HepG2 (cell line): ENCODE results near the gene TMOD2. TPM values are rescaled to one million over a fixed set of nuclear protein-coding genes. Genes with fewer than 3 reads are reported as not detected.

Source experiments
- ATAC-seq: fragments of 200-7000 bp; cut with Tn5 transposase; 3 replicates; pipeline ENCODE4 v1.9.1; 2020; ENCODE audit warnings: mild to moderate bottlenecking, moderate library complexity
- BruUV-seq: library from RNA; stranded (reverse); fragments of 400-500 nt; replicated peaks from 2 replicates; lab custom pipeline; 2021; lab: Mats Ljungman, UMichigan
- CTCF ChIA-PET: fragments of 300-600 bp; formaldehyde crosslinking; extraction: SDS; loops from one replicate; lab custom pipeline; 2021; ENCODE audit warnings: low total read pairs, inconsistent platforms, low intra/inter-chr PET ratio; lab: Yijun Ruan, JAX
- POLR2A ChIA-PET: fragments of 350-600 bp; sonication (Branson Sonifier 250); formaldehyde crosslinking; loops from one replicate; lab custom pipeline; 2020; ENCODE audit warnings: antibody characterized with exemption, inconsistent platforms; lab: Yijun Ruan, JAX
- DNase-seq: peaks from one replicate; pipeline ENCODE4 v3.0.0-alpha.2; 2015; ENCODE audit warnings: low spot score
- FAIRE-seq: peaks from 3 replicates; lab custom pipeline; 2011; peaks lifted over from hg19 to GRCh38; lab: Jason Lieb, UNC
- H2AFZ ChIP-seq: one replicate; pipeline ENCODE4 v1.6.1; 2011; ENCODE audit warnings: low read length, inconsistent platforms
- H3K27ac ChIP-seq: fragments of 300-600 bp; 3 replicates; pipeline ENCODE4 v1.8.0; 2011; ENCODE audit warnings: mixed run types, mild to moderate bottlenecking, mixed read lengths, low read length, inconsistent platforms; ENCODE audit not compliant: insufficient read depth; ENCODE audit errors: extremely low read length
- H3K27me3 ChIP-seq, 2 experiments: fragments of 200-600 bp in 1 of 2; 2 replicates in 1 of 2; 3 replicates in 1 of 2; pipeline versions ENCODE4 v1.6.0 to v1.8.0; 2011; ENCODE audit warnings: low read length in 2 of 2, mild to moderate bottlenecking in 2 of 2, moderate library complexity in 2 of 2, inconsistent platforms in 1 of 2; ENCODE audit not compliant: insufficient read depth in 2 of 2, control insufficient read depth in 1 of 2
- H3K36me3 ChIP-seq, 2 experiments: fragments of 200-600 bp in 1 of 2; replicated peaks in 1 of 2; 2 replicates in 1 of 2; 3 replicates in 1 of 2; pipeline versions ENCODE4 v1.5.1 to v1.8.0; 2011; ENCODE audit warnings: low read length in 2 of 2, inconsistent platforms in 1 of 2; ENCODE audit not compliant: insufficient read depth in 2 of 2, control insufficient read depth in 1 of 2
- H3K4me1 ChIP-seq: 2 replicates; pipeline ENCODE4 v1.5.1; 2012; ENCODE audit warnings: low read length, inconsistent platforms; ENCODE audit not compliant: insufficient read depth
- H3K4me2 ChIP-seq: 2 replicates; pipeline ENCODE4 v1.6.0; 2011; ENCODE audit warnings: low read depth, low read length, inconsistent platforms
- H3K4me3 ChIP-seq, 3 experiments: fragments of 200-600 bp in 1 of 3; sonication (generic), shearing (Covaris generic) in 1 of 3; replicated peaks in 1 of 3; 2 replicates each; pipeline ENCODE4 v1.5.1; 2011 to 2016; ENCODE audit warnings: low read length in 3 of 3, inconsistent platforms in 2 of 3, low read depth in 2 of 3, mild to moderate bottlenecking in 2 of 3, control low read depth in 1 of 3, mixed read lengths in 1 of 3; ENCODE audit not compliant: insufficient read depth in 1 of 3
- H3K79me2 ChIP-seq: one replicate; pipeline ENCODE4 v1.6.1; 2011; ENCODE audit warnings: low read length, inconsistent platforms; ENCODE audit not compliant: insufficient read depth
- H3K9ac ChIP-seq: 2 replicates; pipeline ENCODE4 v1.6.0; 2011; ENCODE audit warnings: mild to moderate bottlenecking, low read depth, low read length, inconsistent platforms; ENCODE audit not compliant: insufficient read depth
- H3K9me3 ChIP-seq: 2 replicates; pipeline ENCODE4 v1.5.1; 2012; ENCODE audit warnings: mild to moderate bottlenecking, low read length
- H4K20me1 ChIP-seq: 2 replicates; pipeline ENCODE4 v1.6.0; 2011; ENCODE audit warnings: inconsistent platforms, mild to moderate bottlenecking, low read length, moderate library complexity; ENCODE audit not compliant: insufficient read depth
- AKAP8 ChIP-seq: sonication (generic); formaldehyde crosslinking; IDR thresholded peaks from 2 replicates; pipeline ENCODE4 v1.5.1; 2020; ENCODE audit warnings: mild to moderate bottlenecking, missing genetic modification reagents
- GATA4 ChIP-seq: sonication (generic); IDR thresholded peaks from 2 replicates; pipeline ENCODE4 v1.6.1; 2016; ENCODE audit warnings: antibody characterized with exemption, low read depth, borderline replicate concordance
- HMGA1 ChIP-seq: sonication (generic); formaldehyde crosslinking; conservative IDR thresholded peaks from 2 replicates; pipeline ENCODE4 v1.4.0; 2020; ENCODE audit warnings: missing genetic modification reagents
- KMT2B ChIP-seq: IDR thresholded peaks from 2 replicates; pipeline ENCODE4 v1.6.1; 2016; ENCODE audit warnings: missing genetic modification reagents, missing compliant biosample characterization
- SOX13 ChIP-seq, 3 experiments: fragments of 450-650 bp in 1 of 3; sonication (generic) in 1 of 3; formaldehyde crosslinking in 1 of 3; IDR thresholded peaks in 2 of 3; conservative IDR thresholded peaks in 1 of 3; 2 replicates each; pipeline versions ENCODE4 v1.5.0 to v1.6.1; 2016 to 2020; ENCODE audit warnings: antibody characterized with exemption in 1 of 3, mild to moderate bottlenecking in 1 of 3, missing compliant biosample characterization in 1 of 3, missing genetic modification reagents in 1 of 3, moderate library complexity in 1 of 3
- TEAD2 ChIP-seq: sonication (generic); formaldehyde crosslinking; IDR thresholded peaks from 2 replicates; pipeline ENCODE4 v1.9.0; 2021; ENCODE audit warnings: missing genetic modification reagents
- ZBTB1 ChIP-seq: sonication (generic); formaldehyde crosslinking; IDR thresholded peaks from 2 replicates; pipeline ENCODE4 v1.4.0; 2020; ENCODE audit warnings: missing genetic modification reagents, borderline replicate concordance
- ZC3H4 ChIP-seq: sonication (generic); formaldehyde crosslinking; IDR thresholded peaks from 2 replicates; pipeline ENCODE4 v1.4.0; 2020; ENCODE audit warnings: missing genetic modification reagents, borderline replicate concordance
- ZNF251 ChIP-seq: sonication (generic); formaldehyde crosslinking; IDR thresholded peaks from 2 replicates; pipeline ENCODE4 v1.9.0; 2021; ENCODE audit warnings: mild to moderate bottlenecking, missing genetic modification reagents
- ZNF382 ChIP-seq: sonication (generic); formaldehyde crosslinking; IDR thresholded peaks from 2 replicates; pipeline ENCODE4 v1.5.0; 2020; ENCODE audit warnings: missing genetic modification reagents, mild to moderate bottlenecking, borderline replicate concordance
- ZNF549 ChIP-seq: sonication (generic); formaldehyde crosslinking; IDR thresholded peaks from 2 replicates; pipeline ENCODE4 v1.5.0; 2020; ENCODE audit warnings: missing genetic modification reagents
- ZNF577 ChIP-seq: sonication (generic); formaldehyde crosslinking; IDR thresholded peaks from 2 replicates; pipeline ENCODE4 v1.4.0; 2020; ENCODE audit warnings: mild to moderate bottlenecking, low read depth, missing genetic modification reagents, borderline replicate concordance
- ZNF772 ChIP-seq: sonication (generic); formaldehyde crosslinking; IDR thresholded peaks from 2 replicates; pipeline ENCODE4 v1.5.0; 2020; ENCODE audit warnings: mild to moderate bottlenecking, missing genetic modification reagents
- WGBS: methylation state at CpG from one replicate; pipeline ENCODE4 v1.1.6; 2017; ENCODE audit warnings: low lambda C conversion rate; 5-methylcytosine and 5-hydroxymethylcytosine counted together
- in situ Hi-C: cut with HindIII; loops from 2 replicates; pipeline ENCODE4 v1.10.0; 2017; ENCODE audit warnings: low pct_unique_long_range_greater_than_20kb; ENCODE audit not compliant: extremely low pct_ligation_motif_present
- intact Hi-C: fragments of 100-400 bp; cut with micrococcal nuclease; formaldehyde crosslinking; loops from one replicate; pipeline ENCODE4 v1.10.0; 2022; ENCODE audit not compliant: unreplicated experiment
- polyA plus RNA-seq, 8 experiments: library from polyadenylated mRNA; depleted of rRNA in 3 of 8; stranded (reverse) in 7 of 8; unstranded in 1 of 8; fragments of >200 nt; fragmentation: Illumina TruSeq in 4 of 8; extraction: Trizol in 4 of 8; gene quantifications; 2 replicates each; pipeline versions ENCODE4 v1.2.1 to v1.2.3, GENCODE V29; 2011 to 2016; ENCODE audit warnings: low read depth in 4 of 8, missing spikeins in 1 of 8, mixed read lengths in 1 of 8; ENCODE audit not compliant: insufficient read depth in 1 of 8
- total RNA-seq, 5 experiments: library from RNA; depleted of rRNA; stranded (reverse); fragments of >200 nt; fragmentation: Illumina TruSeq; extraction: Trizol; gene quantifications; 2 replicates each; pipeline ENCODE4 v1.2.3, GENCODE V29; 2016; ENCODE audit warnings: low read depth in 1 of 5
- TF ChIP-seq, protein P1 (sequence below), 2 experiments: fragments of 450-650 bp in 1 of 2; sonication (generic) in 1 of 2; formaldehyde crosslinking; IDR thresholded peaks; 2 replicates each; pipeline versions ENCODE4 v1.5.0 to v1.8.0; 2020 to 2022; ENCODE audit warnings: mild to moderate bottlenecking in 1 of 2, missing genetic modification reagents in 1 of 2
- TF ChIP-seq, protein P2 (sequence below): sonication (generic); formaldehyde crosslinking; IDR thresholded peaks from 2 replicates; pipeline ENCODE4 v1.8.0; 2022; ENCODE audit warnings: missing genetic modification reagents, mild to moderate bottlenecking, moderate library complexity, borderline replicate concordance
- TF ChIP-seq, protein P3 (sequence below): sonication (generic); formaldehyde crosslinking; IDR thresholded peaks from 2 replicates; pipeline ENCODE4 v1.5.0; 2020; ENCODE audit warnings: missing genetic modification reagents
- TF ChIP-seq, protein P4 (sequence below): sonication (generic); formaldehyde crosslinking; conservative IDR thresholded peaks from 2 replicates; pipeline ENCODE4 v1.5.0; 2020; ENCODE audit warnings: missing genetic modification reagents

The TMOD2 gene
- total and polyA plus RNA-seq, 2 of the 13 experiments (the other 11 are each of a cell fraction or from before 2014, with no cell fraction given), result 0.01 to 0.02 TPM

DNA sequence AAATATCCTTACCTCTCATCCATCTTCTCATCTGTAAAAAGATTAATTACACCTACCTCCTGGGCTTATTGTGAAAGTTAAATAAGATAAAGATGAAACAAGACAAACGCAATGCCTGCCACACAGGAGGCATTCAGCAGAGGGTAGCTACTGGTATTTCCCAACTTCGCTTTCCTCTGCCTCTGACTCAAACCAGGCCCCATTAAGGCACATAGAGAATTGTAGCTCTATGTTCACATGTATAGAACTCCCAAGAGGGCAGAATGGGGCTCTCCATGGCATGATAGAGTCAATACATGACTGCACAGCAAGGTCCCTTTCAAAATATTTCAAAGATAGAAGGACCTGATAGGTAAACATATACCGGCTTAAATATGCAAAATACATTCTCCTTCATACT, 15.3 kb upstream of the TMOD2 start:
- DNase-seq (no peak), FAIRE-seq (no peak), ATAC-seq (no peak)
- Histone ChIP-seq H3K9me3 (no peaks in the 10 kb centered on the region), H4K20me1 (no peaks in the 10 kb centered on the region), H3K79me2 (no peaks in the 10 kb centered on the region), H3K4me1 (no peaks in the 10 kb centered on the region), H3K27me3 (peaks cover 0 to 43% of the 10 kb centered on the region in 2 experiments; a peak in 3 of 5 replicates), H2AFZ (no peak overlapping the region), H3K9ac (no peak overlapping the region), H3K36me3 (no peaks in the 10 kb centered on the region), H3K4me2 (no peak overlapping the region), H3K27ac (no peak overlapping the region), H3K4me3 (no peak overlapping the region)
- ChIA-PET CTCF (no interaction called here), POLR2A (no interaction called here)
- intact Hi-C loops, result no loop called here
- WGBS, result 42% methylated on average over 3 of the region's 3 CpGs
- no TSS peak for BruUV-seq
- in situ Hi-C loops, result no loop called here
- TF ChIP-seq ZNF549, result no peak
- no peak for TF ChIP-seq ZNF577 (CRISPR knock-in tag)
- no peak for TF ChIP-seq SOX13 (IDR thresholded peaks at IDR 0.05)
- no peak for TF ChIP-seq SOX13 (CRISPR knock-in tag; conservative IDR thresholded peaks at IDR 0.05 in 1 of 2, IDR thresholded peaks at IDR 0.05 in 1 of 2)
- TF ChIP-seq, protein P1, sequence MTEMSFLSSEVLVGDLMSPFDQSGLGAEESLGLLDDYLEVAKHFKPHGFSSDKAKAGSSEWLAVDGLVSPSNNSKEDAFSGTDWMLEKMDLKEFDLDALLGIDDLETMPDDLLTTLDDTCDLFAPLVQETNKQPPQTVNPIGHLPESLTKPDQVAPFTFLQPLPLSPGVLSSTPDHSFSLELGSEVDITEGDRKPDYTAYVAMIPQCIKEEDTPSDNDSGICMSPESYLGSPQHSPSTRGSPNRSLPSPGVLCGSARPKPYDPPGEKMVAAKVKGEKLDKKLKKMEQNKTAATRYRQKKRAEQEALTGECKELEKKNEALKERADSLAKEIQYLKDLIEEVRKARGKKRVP (CRISPR knock-in tag; IDR thresholded peaks at IDR 0.05), result no peak
- TF ChIP-seq, protein P2, sequence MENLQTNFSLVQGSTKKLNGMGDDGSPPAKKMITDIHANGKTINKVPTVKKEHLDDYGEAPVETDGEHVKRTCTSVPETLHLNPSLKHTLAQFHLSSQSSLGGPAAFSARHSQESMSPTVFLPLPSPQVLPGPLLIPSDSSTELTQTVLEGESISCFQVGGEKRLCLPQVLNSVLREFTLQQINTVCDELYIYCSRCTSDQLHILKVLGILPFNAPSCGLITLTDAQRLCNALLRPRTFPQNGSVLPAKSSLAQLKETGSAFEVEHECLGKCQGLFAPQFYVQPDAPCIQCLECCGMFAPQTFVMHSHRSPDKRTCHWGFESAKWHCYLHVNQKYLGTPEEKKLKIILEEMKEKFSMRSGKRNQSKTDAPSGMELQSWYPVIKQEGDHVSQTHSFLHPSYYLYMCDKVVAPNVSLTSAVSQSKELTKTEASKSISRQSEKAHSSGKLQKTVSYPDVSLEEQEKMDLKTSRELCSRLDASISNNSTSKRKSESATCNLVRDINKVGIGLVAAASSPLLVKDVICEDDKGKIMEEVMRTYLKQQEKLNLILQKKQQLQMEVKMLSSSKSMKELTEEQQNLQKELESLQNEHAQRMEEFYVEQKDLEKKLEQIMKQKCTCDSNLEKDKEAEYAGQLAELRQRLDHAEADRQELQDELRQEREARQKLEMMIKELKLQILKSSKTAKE (CRISPR knock-in tag), result no peak
- TF ChIP-seq GATA4, result no peak
- TF ChIP-seq AKAP8 (CRISPR knock-in tag), result no peak
- no peak for TF ChIP-seq ZNF382 (CRISPR knock-in tag)
- no peak for TF ChIP-seq KMT2B (CRISPR knock-in tag)
- TF ChIP-seq ZBTB1 (CRISPR knock-in tag), result no peak
- no peak for TF ChIP-seq HMGA1 (CRISPR knock-in tag)
- no peak for TF ChIP-seq ZC3H4 (CRISPR knock-in tag)
- TF ChIP-seq ZNF772 (CRISPR knock-in tag), result no peak
- no peak for TF ChIP-seq TEAD2 (CRISPR knock-in tag)
- no peak for TF ChIP-seq ZNF251 (CRISPR knock-in tag)
- TF ChIP-seq, protein P3, sequence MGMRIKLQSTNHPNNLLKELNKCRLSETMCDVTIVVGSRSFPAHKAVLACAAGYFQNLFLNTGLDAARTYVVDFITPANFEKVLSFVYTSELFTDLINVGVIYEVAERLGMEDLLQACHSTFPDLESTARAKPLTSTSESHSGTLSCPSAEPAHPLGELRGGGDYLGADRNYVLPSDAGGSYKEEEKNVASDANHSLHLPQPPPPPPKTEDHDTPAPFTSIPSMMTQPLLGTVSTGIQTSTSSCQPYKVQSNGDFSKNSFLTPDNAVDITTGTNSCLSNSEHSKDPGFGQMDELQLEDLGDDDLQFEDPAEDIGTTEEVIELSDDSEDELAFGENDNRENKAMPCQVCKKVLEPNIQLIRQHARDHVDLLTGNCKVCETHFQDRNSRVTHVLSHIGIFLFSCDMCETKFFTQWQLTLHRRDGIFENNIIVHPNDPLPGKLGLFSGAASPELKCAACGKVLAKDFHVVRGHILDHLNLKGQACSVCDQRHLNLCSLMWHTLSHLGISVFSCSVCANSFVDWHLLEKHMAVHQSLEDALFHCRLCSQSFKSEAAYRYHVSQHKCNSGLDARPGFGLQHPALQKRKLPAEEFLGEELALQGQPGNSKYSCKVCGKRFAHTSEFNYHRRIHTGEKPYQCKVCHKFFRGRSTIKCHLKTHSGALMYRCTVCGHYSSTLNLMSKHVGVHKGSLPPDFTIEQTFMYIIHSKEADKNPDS (CRISPR knock-in tag), result no peak
- TF ChIP-seq, protein P4, sequence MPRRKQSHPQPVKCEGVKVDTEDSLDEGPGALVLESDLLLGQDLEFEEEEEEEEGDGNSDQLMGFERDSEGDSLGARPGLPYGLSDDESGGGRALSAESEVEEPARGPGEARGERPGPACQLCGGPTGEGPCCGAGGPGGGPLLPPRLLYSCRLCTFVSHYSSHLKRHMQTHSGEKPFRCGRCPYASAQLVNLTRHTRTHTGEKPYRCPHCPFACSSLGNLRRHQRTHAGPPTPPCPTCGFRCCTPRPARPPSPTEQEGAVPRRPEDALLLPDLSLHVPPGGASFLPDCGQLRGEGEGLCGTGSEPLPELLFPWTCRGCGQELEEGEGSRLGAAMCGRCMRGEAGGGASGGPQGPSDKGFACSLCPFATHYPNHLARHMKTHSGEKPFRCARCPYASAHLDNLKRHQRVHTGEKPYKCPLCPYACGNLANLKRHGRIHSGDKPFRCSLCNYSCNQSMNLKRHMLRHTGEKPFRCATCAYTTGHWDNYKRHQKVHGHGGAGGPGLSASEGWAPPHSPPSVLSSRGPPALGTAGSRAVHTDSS (CRISPR knock-in tag), result no peak
